C4-2B (cell line): ENCODE measurements around the gene MAGI2.
"Not testable (repeated sequence)": the region's sequence is repeated elsewhere in the genome, so short reads cannot be mapped to it uniquely, and the experiment has no call there.

Experiments
- H3K27ac ChIP-seq: fragments of 450-650 bp; 2 replicates; pipeline ENCODE4 v1.5.1; 2017
- ZFX ChIP-seq: fragments of 450-650 bp; IDR thresholded peaks from 2 replicates; pipeline ENCODE4 v1.6.1; 2017
- TF ChIP-seq, protein P1 (sequence below): fragments of 450-650 bp; conservative IDR thresholded peaks from 2 replicates; pipeline ENCODE4 v1.5.1; 2017; ENCODE audit warnings: mild to moderate bottlenecking

Gene MAGI2

GRCh38 chr7:78529392-78529791 lies 924.1 kb downstream of the MAGI2 start:
- TF ChIP-seq, protein P1, sequence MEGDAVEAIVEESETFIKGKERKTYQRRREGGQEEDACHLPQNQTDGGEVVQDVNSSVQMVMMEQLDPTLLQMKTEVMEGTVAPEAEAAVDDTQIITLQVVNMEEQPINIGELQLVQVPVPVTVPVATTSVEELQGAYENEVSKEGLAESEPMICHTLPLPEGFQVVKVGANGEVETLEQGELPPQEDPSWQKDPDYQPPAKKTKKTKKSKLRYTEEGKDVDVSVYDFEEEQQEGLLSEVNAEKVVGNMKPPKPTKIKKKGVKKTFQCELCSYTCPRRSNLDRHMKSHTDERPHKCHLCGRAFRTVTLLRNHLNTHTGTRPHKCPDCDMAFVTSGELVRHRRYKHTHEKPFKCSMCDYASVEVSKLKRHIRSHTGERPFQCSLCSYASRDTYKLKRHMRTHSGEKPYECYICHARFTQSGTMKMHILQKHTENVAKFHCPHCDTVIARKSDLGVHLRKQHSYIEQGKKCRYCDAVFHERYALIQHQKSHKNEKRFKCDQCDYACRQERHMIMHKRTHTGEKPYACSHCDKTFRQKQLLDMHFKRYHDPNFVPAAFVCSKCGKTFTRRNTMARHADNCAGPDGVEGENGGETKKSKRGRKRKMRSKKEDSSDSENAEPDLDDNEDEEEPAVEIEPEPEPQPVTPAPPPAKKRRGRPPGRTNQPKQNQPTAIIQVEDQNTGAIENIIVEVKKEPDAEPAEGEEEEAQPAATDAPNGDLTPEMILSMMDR: no peak
- no peak for TF ChIP-seq ZFX
- H3K27ac ChIP-seq: no peak overlapping the region

GRCh38 chr7:78528964-78529363 lies 924.5 kb downstream of the MAGI2 start:
- H3K27ac ChIP-seq: no peak overlapping the region

GRCh38 chr7:78523930-78524329 lies 929.5 kb downstream of the MAGI2 start:
- H3K27ac ChIP-seq: no peak overlapping the region
- TF ChIP-seq ZFX: no peak
- TF ChIP-seq, protein P1: no peak

More at GRCh38 chr7:78528964-78529363, 924.5 kb downstream of the MAGI2 start:
- TF ChIP-seq ZFX: no peak
- TF ChIP-seq, protein P1: no peak

DNA sequence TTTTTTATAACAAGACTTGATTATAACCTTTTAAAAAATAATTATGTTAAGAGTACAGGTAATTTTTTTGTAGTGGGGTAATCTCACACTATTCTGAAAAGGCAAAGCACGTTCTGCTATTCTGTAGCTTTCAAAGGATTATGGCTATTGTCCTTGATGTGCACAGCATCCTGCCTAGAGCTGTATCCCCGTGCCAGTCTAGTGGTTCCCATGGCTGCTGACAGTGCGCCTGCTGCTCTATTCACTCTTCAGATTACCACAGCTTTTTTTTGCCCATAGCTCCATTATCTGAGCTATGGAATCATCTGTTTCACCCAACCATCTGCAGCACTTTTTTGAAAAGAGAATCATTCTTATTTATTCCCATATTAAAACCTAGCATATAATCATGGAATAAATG lies 931.5 kb downstream of the MAGI2 start:
- no peak overlapping the region for H3K27ac ChIP-seq
- no peak for TF ChIP-seq ZFX
- TF ChIP-seq, protein P1: no peak

DNA sequence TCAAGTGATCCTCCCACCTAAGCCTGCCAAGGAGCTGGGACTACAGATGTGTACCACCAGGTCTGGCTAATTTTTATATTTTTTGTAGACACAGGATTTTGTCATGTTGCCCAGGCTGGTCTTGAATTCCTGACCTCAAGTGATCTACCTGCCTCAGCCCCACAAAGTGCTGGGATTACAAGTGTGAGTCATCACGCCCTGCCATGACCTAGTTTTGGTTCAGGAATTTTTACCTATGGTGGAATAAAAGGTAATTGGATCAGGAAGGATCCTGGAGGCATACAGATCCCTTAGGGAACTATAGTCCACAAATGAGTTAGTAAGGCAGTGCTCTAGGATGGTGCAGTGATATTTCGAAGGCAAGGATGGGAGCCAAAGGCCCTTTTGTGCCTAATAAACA lies 937.0 kb downstream of the MAGI2 start:
- no peak for TF ChIP-seq ZFX
- TF ChIP-seq, protein P1: no peak
- H3K27ac ChIP-seq: no peak overlapping the region

DNA sequence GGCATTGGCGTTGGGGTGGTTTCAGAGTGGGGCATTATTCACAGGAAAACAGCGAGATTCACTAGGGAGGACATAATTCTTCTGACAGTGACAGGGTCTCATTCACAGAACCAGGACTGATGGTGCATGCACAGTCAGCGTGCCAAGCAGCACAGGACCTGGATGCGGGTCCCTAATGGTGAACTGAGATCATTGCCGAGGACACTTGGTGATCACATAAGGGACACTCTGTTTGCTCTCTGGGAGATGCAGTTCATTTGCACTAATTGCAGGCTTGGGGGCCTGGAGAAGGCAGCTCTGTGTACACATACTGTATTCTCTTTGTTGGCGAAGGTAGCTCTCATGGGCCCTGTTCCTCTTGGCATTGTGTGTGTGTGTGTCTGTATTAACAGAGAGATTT lies 938.8 kb downstream of the MAGI2 start:
- H3K27ac ChIP-seq: no peak overlapping the region
- no peak for TF ChIP-seq ZFX
- TF ChIP-seq, protein P1: no peak

DNA sequence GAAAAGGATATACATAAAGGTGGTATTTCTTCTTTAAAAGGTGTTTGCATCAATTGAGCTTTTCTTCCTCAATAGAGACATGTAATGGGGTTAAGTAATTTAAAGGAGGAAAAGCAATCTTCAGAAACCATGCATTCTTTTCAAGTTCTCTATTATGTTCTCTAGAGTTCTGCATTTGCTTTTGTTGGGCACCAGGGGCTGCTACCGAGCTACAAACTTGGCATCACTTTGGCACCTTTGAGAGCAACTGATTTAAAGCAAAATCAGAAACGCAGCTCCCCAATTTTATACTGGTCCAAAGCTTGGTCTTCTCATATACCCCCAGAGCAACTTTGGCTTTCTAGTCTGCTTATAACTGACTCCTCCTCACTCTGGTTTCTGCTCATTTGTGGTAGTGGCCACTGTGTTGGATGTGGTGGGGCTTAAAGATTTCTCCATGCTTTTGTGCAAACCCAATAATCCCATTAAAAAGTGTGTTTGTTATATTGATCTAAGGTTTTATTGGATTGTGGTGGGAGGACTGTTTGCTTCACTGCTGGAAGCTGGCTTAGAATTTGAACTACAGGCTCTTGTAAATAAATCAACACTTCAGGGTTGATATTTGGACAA lies 942.8 kb downstream of the MAGI2 start:
- H3K27ac ChIP-seq: no peak overlapping the region
- no peak for TF ChIP-seq ZFX
- TF ChIP-seq, protein P1: peak; percentile 92

DNA sequence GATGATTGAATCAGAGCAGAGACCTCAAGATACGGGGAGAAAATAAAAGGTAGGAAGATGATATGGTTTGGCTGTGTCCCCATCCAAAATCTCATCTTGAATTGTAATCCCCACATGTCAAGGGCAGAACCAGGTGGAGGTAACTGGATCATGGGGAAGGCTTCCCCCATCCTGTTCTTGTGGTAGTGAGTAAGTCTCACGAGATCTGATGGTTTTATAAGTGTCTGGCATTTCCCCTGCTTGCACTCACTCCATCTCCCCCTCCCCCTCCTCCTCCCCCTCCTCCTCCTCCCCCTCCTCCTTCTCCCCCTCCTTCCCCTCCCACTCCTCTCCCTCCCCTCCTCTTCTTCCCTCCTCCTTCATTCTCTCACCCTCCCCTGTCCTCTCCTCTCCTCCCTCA lies 950.2 kb downstream of the MAGI2 start:
- H3K27ac ChIP-seq: not testable (repeated sequence)
